K562 (cell line): ENCODE measurements around the gene RFX7. TPM values are rescaled to one million over a fixed set of nuclear protein-coding genes. Genes with fewer than 3 reads are reported as not detected.

Experiments
- ATAC-seq: fragments of 200-7000 bp; cut with Tn5 transposase; 3 replicates; pipeline ENCODE4 v1.9.1; 2020; ENCODE audit warnings: moderate library complexity
- BruUV-seq: library from RNA; stranded (reverse); fragments of 400-500 nt; replicated peaks from 2 replicates; lab custom pipeline; 2021; lab: Mats Ljungman, UMichigan
- CTCF ChIA-PET: fragments of 300-600 bp; formaldehyde crosslinking; extraction: SDS; loops from one replicate; lab custom pipeline; 2021; ENCODE audit warnings: low intra/inter-chr PET ratio; lab: Yijun Ruan, JAX
- POLR2A ChIA-PET: fragments of 300-600, 350-650 bp; sonication (Branson Sonifier 250); formaldehyde crosslinking; extraction: SDS; loops from one replicate; lab custom pipeline; 2021; ENCODE audit warnings: antibody characterized with exemption, inconsistent platforms; lab: Yijun Ruan, JAX
- DNase-seq, 4 experiments: peaks; one replicate each; pipeline versions ENCODE4 v3.0.0 to v3.0.0-alpha.2; 2011 to 2018; ENCODE audit warnings: low spot score in 3 of 4, mixed read lengths in 3 of 4; ENCODE audit errors: extremely low read depth in 1 of 4
- FAIRE-seq: peaks from 2 replicates; lab custom pipeline; 2011; peaks lifted over from hg19 to GRCh38; lab: Jason Lieb, UNC
- H2AFZ ChIP-seq: 2 replicates; pipeline ENCODE4 v1.6.0; 2011; ENCODE audit warnings: low read depth, low read length, control low read depth, inconsistent platforms
- H3K27ac ChIP-seq: fragments of 200-600 bp; 3 replicates; pipeline ENCODE4 v1.8.0; 2011; ENCODE audit warnings: low read depth, mild to moderate bottlenecking, control low read depth, inconsistent platforms, low read length, moderate library complexity, mixed read lengths; ENCODE audit errors: extremely low read depth
- H3K27me3 ChIP-seq, 2 experiments: fragments of 300-600 bp in 1 of 2; 2 replicates in 1 of 2; 3 replicates in 1 of 2; pipeline versions ENCODE4 v1.6.0 to v1.8.0; 2011; ENCODE audit warnings: inconsistent platforms in 2 of 2, low read length in 2 of 2, mild to moderate bottlenecking in 1 of 2, mixed read lengths in 1 of 2, moderate library complexity in 1 of 2; ENCODE audit not compliant: control insufficient read depth in 2 of 2, insufficient read depth in 2 of 2
- H3K36me3 ChIP-seq: fragments of 300-600 bp; 3 replicates; pipeline ENCODE4 v1.8.0; 2011; ENCODE audit warnings: mild to moderate bottlenecking, low read length, inconsistent platforms; ENCODE audit not compliant: control insufficient read depth, insufficient read depth
- H3K4me1 ChIP-seq, 2 experiments: fragments of 200-600 bp in 1 of 2; replicated peaks in 1 of 2; 2 replicates in 1 of 2; 3 replicates in 1 of 2; pipeline versions ENCODE4 v1.5.1 to v1.8.0; 2011; ENCODE audit warnings: inconsistent platforms in 2 of 2, low read length in 2 of 2, mild to moderate bottlenecking in 1 of 2, mixed read lengths in 1 of 2, moderate library complexity in 1 of 2; ENCODE audit not compliant: control insufficient read depth in 2 of 2, insufficient read depth in 2 of 2
- H3K4me2 ChIP-seq: 2 replicates; pipeline ENCODE4 v1.6.1; 2011; ENCODE audit warnings: low read length, control low read depth, inconsistent platforms, mixed read lengths; ENCODE audit not compliant: insufficient read depth
- H3K4me3 ChIP-seq: fragments of 200-600 bp; sonication (generic), shearing (Covaris generic); 2 replicates; pipeline ENCODE4 v1.5.1; 2016; ENCODE audit warnings: control low read depth, inconsistent platforms
- H3K79me2 ChIP-seq: fragments of 200-600 bp; 3 replicates; pipeline ENCODE4 v1.8.0; 2011; ENCODE audit warnings: low read length, inconsistent platforms; ENCODE audit not compliant: control insufficient read depth, insufficient read depth
- H3K9ac ChIP-seq, 2 experiments: 2 replicates each; pipeline versions ENCODE4 v1.6.0 to v1.6.1; 2011; ENCODE audit warnings: low read depth in 2 of 2, low read length in 2 of 2, control low read depth in 1 of 2, inconsistent platforms in 1 of 2, mild to moderate bottlenecking in 1 of 2, mixed read lengths in 1 of 2; ENCODE audit not compliant: insufficient read depth in 1 of 2
- H3K9me1 ChIP-seq: one replicate; pipeline ENCODE4 v1.6.0; 2011; ENCODE audit warnings: inconsistent platforms, mild to moderate bottlenecking, low read length, moderate library complexity; ENCODE audit not compliant: control insufficient read depth, insufficient read depth
- H3K9me3 ChIP-seq: replicated peaks from 2 replicates; pipeline ENCODE4 v1.5.1; 2011; ENCODE audit warnings: low read depth, low read length, inconsistent platforms; ENCODE audit not compliant: control insufficient read depth, insufficient read depth
- H4K20me1 ChIP-seq: replicated peaks from 2 replicates; pipeline ENCODE4 v1.6.1; 2011; ENCODE audit warnings: low read length, inconsistent platforms, mixed read lengths; ENCODE audit not compliant: control insufficient read depth, insufficient read depth
- ATF7 ChIP-seq: fragments of 450-650 bp; IDR thresholded peaks from 2 replicates; pipeline ENCODE4 v1.7.1; 2014; ENCODE audit warnings: mild to moderate bottlenecking, moderate library complexity
- CBFA2T2 ChIP-seq: fragments of 450-650 bp; conservative IDR thresholded peaks from 2 replicates; pipeline ENCODE4 v1.6.1; 2017; ENCODE audit warnings: mild to moderate bottlenecking
- COPS2 ChIP-seq: fragments of 450-650 bp; conservative IDR thresholded peaks from 2 replicates; pipeline ENCODE4 v1.6.1; 2016; ENCODE audit warnings: mild to moderate bottlenecking, moderate library complexity
- MAFG ChIP-seq: fragments of 450-650 bp; conservative IDR thresholded peaks from 2 replicates; pipeline ENCODE4 v1.6.1; 2016; ENCODE audit warnings: missing genetic modification characterization, missing compliant biosample characterization
- MCM2 ChIP-seq: fragments of 450-650 bp; IDR thresholded peaks from 2 replicates; pipeline ENCODE4 v1.6.1; 2017; ENCODE audit warnings: low read depth, mild to moderate bottlenecking
- RBM17 ChIP-seq: fragments of 200-400 bp; formaldehyde crosslinking; IDR thresholded peaks from 2 replicates; pipeline ENCODE4 v1.6.1; 2017; ENCODE audit warnings: low read depth, mild to moderate bottlenecking, low read length, borderline replicate concordance
- SMARCA5 ChIP-seq: fragments of 450-650 bp; IDR thresholded peaks from 2 replicates; pipeline ENCODE4 v1.6.1; 2016
- SMARCB1 ChIP-seq: IDR thresholded peaks from 2 replicates; pipeline ENCODE4 v1.6.1; 2011; ENCODE audit warnings: improper control_type of control experiment, low read depth; ENCODE audit not compliant: insufficient read length
- TCF3 ChIP-seq: sonication (generic); formaldehyde crosslinking; IDR thresholded peaks from 2 replicates; pipeline ENCODE4 v1.4.0; 2020; ENCODE audit warnings: mild to moderate bottlenecking, missing genetic modification reagents
- ZEB2 ChIP-seq: fragments of 450-650 bp; IDR thresholded peaks from 2 replicates; pipeline ENCODE4 v1.6.1; 2016
- ZNF133 ChIP-seq: fragments of 250-450 bp; sonication (Bioruptor Pico); IDR thresholded peaks from 2 replicates; pipeline ENCODE4 v1.4.0; 2020; ENCODE audit warnings: mild to moderate bottlenecking
- ZNF217 ChIP-seq: sonication (generic); formaldehyde crosslinking; IDR thresholded peaks from 2 replicates; pipeline ENCODE4 v1.8.0; 2022; ENCODE audit warnings: mild to moderate bottlenecking, missing genetic modification reagents
- ZNF785 ChIP-seq: fragments of 250-450 bp; sonication (Bioruptor Pico); IDR thresholded peaks from 2 replicates; pipeline ENCODE4 v1.4.0; 2020; ENCODE audit warnings: mild to moderate bottlenecking
- ZNF79 ChIP-seq: fragments of 250-450 bp; sonication (Bioruptor Pico); IDR thresholded peaks from 2 replicates; pipeline ENCODE4 v1.4.0; 2020; ENCODE audit warnings: low read depth, mild to moderate bottlenecking, moderate library complexity
- WGBS: fragments of 100-300 bp; shearing (Covaris generic); methylation state at CpG from one replicate; pipeline ENCODE4 v1.1.6; 2016; ENCODE audit warnings: low coverage, mixed read lengths; ENCODE audit not compliant: insufficient coverage; ENCODE audit errors: missing lambda C conversion rate; 5-methylcytosine and 5-hydroxymethylcytosine counted together
- in situ Hi-C: fragments of 300-500 bp; cut with MboI; formaldehyde crosslinking; loops from 4 replicates; pipeline ENCODE4 v1.15.0; 2018; ENCODE audit warnings: inconsistent platforms, mixed read lengths
- intact Hi-C: fragments of 100-400 bp; cut with micrococcal nuclease; formaldehyde crosslinking; loops from 2 replicates; pipeline ENCODE4 v1.14.2; 2022
- polyA plus RNA-seq, 8 experiments: library from polyadenylated mRNA; depleted of rRNA in 4 of 8; stranded (reverse) in 5 of 8; unstranded in 3 of 8; fragments of >200 nt; fragmentation: Nextera tagmentation in 2 of 8; fragmentation: Illumina TruSeq in 1 of 8; extraction: Ambion mirVana in 2 of 8; extraction: Trizol in 1 of 8; gene quantifications; 2 replicates each; pipeline versions ENCODE4 v1.2.1 to v1.2.3, GENCODE V29; 2011 to 2014; ENCODE audit warnings: inconsistent platforms in 1 of 8, missing spikeins in 1 of 8
- total RNA-seq, 7 experiments: library from RNA; depleted of rRNA in 6 of 7; stranded (reverse); fragments of >200 nt in 6 of 7; fragmentation: Illumina TruSeq in 2 of 7; extraction: Trizol in 2 of 7; gene quantifications; 2 replicates each; pipeline versions ENCODE4 v1.2.1 to v1.2.3, GENCODE V29; 2011 to 2021; ENCODE audit warnings: low replicate concordance in 1 of 7
- TF ChIP-seq, protein P1 (sequence below): fragments of 450-650 bp; IDR thresholded peaks from 2 replicates; pipeline ENCODE4 v1.6.1; 2016; ENCODE audit warnings: antibody characterized with exemption
- TF ChIP-seq, protein P2 (sequence below): fragments of 250-450 bp; sonication (Bioruptor Pico); IDR thresholded peaks from 2 replicates; pipeline ENCODE4 v1.5.0; 2020; ENCODE audit warnings: mild to moderate bottlenecking, borderline replicate concordance
- TF ChIP-seq, protein P3 (sequence below): sonication (generic); formaldehyde crosslinking; IDR thresholded peaks from 2 replicates; pipeline ENCODE4 v1.8.1; 2023; ENCODE audit warnings: mild to moderate bottlenecking, missing genetic modification reagents

The RFX7 gene
- total and polyA plus RNA-seq, 9 of the 15 experiments (the other 6 are each of a cell fraction or from before 2014, with no cell fraction given) = 2.4 to 17.9 (median 6.3) TPM

DNA sequence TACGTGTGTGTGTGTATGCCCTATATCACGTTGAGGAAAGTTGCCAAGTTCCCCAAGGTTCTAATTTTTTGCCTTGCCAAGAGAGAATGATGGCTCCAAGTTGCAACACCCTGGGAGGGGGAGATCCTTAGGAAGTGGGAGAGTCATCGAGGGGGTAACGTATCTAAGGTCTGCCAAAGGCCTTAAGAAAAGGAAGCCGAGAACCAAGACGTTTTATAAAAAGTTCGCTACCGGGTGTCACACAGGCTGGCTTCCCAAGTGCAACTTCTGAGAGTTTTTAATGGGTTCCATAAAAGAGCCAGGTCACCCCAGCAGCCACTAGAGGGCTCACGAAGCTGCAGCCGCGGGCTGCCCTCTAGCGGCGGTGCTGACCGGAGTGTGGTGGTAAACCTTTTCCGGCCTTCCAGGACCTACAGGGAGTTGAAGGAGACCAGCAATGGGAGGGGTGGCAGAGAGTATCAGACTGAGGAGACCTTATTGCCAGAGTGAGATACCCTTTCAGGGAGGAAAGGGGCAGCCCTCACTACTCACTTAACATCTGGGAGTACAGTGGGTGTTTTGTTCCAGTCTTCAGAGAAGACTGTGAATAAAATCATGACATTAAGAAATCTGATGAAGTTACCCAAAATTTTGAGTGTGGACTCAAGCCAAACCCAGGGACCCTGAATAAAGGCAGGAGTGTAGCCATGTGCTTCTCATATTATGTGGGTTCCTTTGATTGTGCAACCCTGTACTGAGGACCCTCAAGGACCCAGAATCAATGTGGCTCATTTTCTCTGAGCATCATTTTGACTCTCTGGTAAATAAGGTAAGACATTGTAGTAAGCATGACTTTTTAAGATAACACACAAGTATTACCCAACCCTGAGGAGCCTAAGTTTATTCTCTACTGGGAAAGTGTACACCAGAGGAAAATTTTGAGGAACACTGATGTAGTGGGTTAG is 2.5 kb upstream of the RFX7 start:
- 3% methylated on average over 15 of the region's 15 CpGs for WGBS
- ChIA-PET CTCF (interaction anchor here (0.6 to 2.2 kb wide), 4 partner anchors 181 to 1076 kb away, joined by 3 to 21 read pairs (median 4); no protein-coding TSS in a partner anchor), POLR2A (interaction anchor here (0.6 to 1.0 kb wide), 4 partner anchors 154 to 252 kb away, joined by 3 to 5 read pairs (median 3); partner anchors contain the start of gene MNS1)
- no peaks in the 10 kb centered on the region for H3K9me1 ChIP-seq
- peaks cover 41% of the 10 kb centered on the region for H3K79me2 ChIP-seq
- peak overlapping the region; percentile 87 for H2AFZ ChIP-seq
- H3K4me3 ChIP-seq = peak overlapping the region; percentile 78
- DNase-seq = peak; percentile 79 to 94 (median 82)
- in situ Hi-C loops = loop anchor here (5.0 kb wide), 1 partner anchor 186 kb away; no protein-coding TSS in a partner anchor
- BruUV-seq = no TSS peak
- H3K9me3 ChIP-seq = no peaks in the 10 kb centered on the region
- H3K27ac ChIP-seq = peak overlapping the region; percentile 86
- ATAC-seq = peak; percentile 79
- intact Hi-C loops = loop anchor here (5.0 to 10.0 kb wide), 3 partner anchors 151 to 599 kb away; no protein-coding TSS in a partner anchor
- H3K4me1 ChIP-seq = peaks cover 16 to 29% of the 10 kb centered on the region in 2 experiments
- no peaks in the 10 kb centered on the region for H3K27me3 ChIP-seq
- no peaks in the 10 kb centered on the region for H4K20me1 ChIP-seq
- peak overlapping the region; percentile 3 to 67; a peak in 3 of 4 replicates for H3K9ac ChIP-seq
- FAIRE-seq = peak; percentile 86
- peak overlapping the region; percentile 85 for H3K4me2 ChIP-seq
- no peaks in the 10 kb centered on the region for H3K36me3 ChIP-seq
- TF ChIP-seq MCM2 (no peak), TCF3 (no peak), COPS2 (no peak), MAFG (tag) (no peak), ZEB2 (peak; percentile 92), CBFA2T2 (no peak), ZNF79 (no peak), ZNF217 (no peak), ZNF785 (no peak), ATF7 (peak; percentile 67), RBM17 (no peak), SMARCA5 (peak; percentile 41; the same call in 1 of the 2 replicates), ZNF133 (CRISPR knock-in tag) (no peak), SMARCB1 (no peak)
- TF ChIP-seq, protein P1, sequence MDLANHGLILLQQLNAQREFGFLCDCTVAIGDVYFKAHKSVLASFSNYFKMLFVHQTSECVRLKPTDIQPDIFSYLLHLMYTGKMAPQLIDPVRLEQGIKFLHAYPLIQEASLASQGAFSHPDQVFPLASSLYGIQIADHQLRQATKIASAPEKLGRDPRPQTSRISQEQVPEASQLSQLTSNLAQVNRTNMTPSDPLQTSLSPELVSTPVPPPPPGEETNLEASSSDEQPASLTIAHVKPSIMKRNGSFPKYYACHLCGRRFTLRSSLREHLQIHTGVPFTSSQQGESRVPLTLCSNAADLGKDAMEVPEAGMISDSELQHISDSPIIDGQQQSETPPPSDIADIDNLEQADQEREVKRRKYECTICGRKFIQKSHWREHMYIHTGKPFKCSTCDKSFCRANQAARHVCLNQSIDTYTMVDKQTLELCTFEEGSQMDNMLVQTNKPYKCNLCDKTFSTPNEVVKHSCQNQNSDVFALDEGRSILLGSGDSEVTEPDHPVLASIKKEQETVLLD = no peak
- TF ChIP-seq, protein P2, sequence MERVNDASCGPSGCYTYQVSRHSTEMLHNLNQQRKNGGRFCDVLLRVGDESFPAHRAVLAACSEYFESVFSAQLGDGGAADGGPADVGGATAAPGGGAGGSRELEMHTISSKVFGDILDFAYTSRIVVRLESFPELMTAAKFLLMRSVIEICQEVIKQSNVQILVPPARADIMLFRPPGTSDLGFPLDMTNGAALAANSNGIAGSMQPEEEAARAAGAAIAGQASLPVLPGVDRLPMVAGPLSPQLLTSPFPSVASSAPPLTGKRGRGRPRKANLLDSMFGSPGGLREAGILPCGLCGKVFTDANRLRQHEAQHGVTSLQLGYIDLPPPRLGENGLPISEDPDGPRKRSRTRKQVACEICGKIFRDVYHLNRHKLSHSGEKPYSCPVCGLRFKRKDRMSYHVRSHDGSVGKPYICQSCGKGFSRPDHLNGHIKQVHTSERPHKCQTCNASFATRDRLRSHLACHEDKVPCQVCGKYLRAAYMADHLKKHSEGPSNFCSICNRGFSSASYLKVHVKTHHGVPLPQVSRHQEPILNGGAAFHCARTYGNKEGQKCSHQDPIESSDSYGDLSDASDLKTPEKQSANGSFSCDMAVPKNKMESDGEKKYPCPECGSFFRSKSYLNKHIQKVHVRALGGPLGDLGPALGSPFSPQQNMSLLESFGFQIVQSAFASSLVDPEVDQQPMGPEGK = no peak
- TF ChIP-seq, protein P3, sequence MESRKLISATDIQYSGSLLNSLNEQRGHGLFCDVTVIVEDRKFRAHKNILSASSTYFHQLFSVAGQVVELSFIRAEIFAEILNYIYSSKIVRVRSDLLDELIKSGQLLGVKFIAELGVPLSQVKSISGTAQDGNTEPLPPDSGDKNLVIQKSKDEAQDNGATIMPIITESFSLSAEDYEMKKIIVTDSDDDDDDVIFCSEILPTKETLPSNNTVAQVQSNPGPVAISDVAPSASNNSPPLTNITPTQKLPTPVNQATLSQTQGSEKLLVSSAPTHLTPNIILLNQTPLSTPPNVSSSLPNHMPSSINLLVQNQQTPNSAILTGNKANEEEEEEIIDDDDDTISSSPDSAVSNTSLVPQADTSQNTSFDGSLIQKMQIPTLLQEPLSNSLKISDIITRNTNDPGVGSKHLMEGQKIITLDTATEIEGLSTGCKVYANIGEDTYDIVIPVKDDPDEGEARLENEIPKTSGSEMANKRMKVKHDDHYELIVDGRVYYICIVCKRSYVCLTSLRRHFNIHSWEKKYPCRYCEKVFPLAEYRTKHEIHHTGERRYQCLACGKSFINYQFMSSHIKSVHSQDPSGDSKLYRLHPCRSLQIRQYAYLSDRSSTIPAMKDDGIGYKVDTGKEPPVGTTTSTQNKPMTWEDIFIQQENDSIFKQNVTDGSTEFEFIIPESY (CRISPR knock-in tag) = no peak
